ENCODE results near the gene EHMT1. TPM values are rescaled to one million over a fixed set of nuclear protein-coding genes. Genes with fewer than 3 reads are reported as not detected.

The EHMT1 gene
- total and polyA plus RNA-seq, 2 donors (not counting 1 experiment from before 2014, with no cell fraction given) = 101 to 394 TPM

GRCh38 chr9:137833721-137834613, 215.2 kb downstream of the EHMT1 start:
- Histone ChIP-seq H3K79me2 (ENCODE audit: control insufficient read depth, insufficient read depth, low read length) (peaks cover 20% of the 10 kb centered on the region), H2AFZ (ENCODE audit: insufficient read depth, low read depth, low read length, poor library complexity, severe bottlenecking) (no peak overlapping the region), H3K9ac (ENCODE audit: low read length) (no peak overlapping the region), H3K27ac (ENCODE audit: low read length in 2 of 2) (no peak overlapping the region), H3K27me3 (replicated peaks in 1 of 4; ENCODE audit: control extremely low read depth in 1 of 4, control insufficient read depth in 3 of 4, insufficient read depth in 4 of 4, low read length in 3 of 4) (no peaks in the 10 kb centered on the region), H3K36me3 (replicated peaks in 1 of 2; ENCODE audit: control extremely low read depth in 1 of 2, control insufficient read depth in 1 of 2, extremely low read depth in 1 of 2, insufficient read depth in 2 of 2, low read length in 1 of 2) (peaks cover 0 to 63% of the 10 kb centered on the region in 2 experiments), H3K4me2 (replicated peaks; ENCODE audit: low read depth, low read length, poor library complexity, severe bottlenecking) (no peak overlapping the region), H3K9me3 (ENCODE audit: control extremely low read depth in 1 of 3, control insufficient read depth in 2 of 3, insufficient read depth in 1 of 3, low read length in 2 of 3) (peaks cover 0 to 11% (median 0%) of the 10 kb centered on the region in 3 donors), H3K4me3 (ENCODE audit: control extremely low read depth in 1 of 5, extremely low read depth in 1 of 5, insufficient read depth in 1 of 5, low read depth in 2 of 5, low read length in 4 of 5) (no peak overlapping the region), H3K4me1 (ENCODE audit: control insufficient read depth in 2 of 2, insufficient read depth in 2 of 2, low read length in 2 of 2) (no peaks in the 10 kb centered on the region), H4K20me1 (ENCODE audit: control insufficient read depth, insufficient read depth, low read length, poor library complexity, severe bottlenecking) (peaks cover 27% of the 10 kb centered on the region)
- H3K4me1 Mint-ChIP-seq = no peaks in the 10 kb centered on the region
- H3K4me3 Mint-ChIP-seq = no peak overlapping the region
- TF ChIP-seq, protein P1, sequence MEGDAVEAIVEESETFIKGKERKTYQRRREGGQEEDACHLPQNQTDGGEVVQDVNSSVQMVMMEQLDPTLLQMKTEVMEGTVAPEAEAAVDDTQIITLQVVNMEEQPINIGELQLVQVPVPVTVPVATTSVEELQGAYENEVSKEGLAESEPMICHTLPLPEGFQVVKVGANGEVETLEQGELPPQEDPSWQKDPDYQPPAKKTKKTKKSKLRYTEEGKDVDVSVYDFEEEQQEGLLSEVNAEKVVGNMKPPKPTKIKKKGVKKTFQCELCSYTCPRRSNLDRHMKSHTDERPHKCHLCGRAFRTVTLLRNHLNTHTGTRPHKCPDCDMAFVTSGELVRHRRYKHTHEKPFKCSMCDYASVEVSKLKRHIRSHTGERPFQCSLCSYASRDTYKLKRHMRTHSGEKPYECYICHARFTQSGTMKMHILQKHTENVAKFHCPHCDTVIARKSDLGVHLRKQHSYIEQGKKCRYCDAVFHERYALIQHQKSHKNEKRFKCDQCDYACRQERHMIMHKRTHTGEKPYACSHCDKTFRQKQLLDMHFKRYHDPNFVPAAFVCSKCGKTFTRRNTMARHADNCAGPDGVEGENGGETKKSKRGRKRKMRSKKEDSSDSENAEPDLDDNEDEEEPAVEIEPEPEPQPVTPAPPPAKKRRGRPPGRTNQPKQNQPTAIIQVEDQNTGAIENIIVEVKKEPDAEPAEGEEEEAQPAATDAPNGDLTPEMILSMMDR (IDR thresholded peaks at IDR 0.05) = no peak
- no peak for TF ChIP-seq EZH2 (IDR thresholded peaks at IDR 0.05; ENCODE audit: borderline replicate concordance, insufficient read depth, low read depth, low read length, poor library complexity, severe bottlenecking)
- intact Hi-C loops (cut with micrococcal nuclease) = no loop called here
- ChIA-PET POLR2A (no interaction called here), CTCF (no interaction called here)
- ATAC-seq (ENCODE audit: low read depth) (no peak), DNase-seq (peak; percentile 9)
- H3K27me3 Mint-ChIP-seq = no peaks in the 10 kb centered on the region
- no peak overlapping the region for H3K27ac Mint-ChIP-seq
- WGBS (ENCODE audit: insufficient coverage) = 98% methylated on average over 66 of the region's 73 CpGs
- H3K9me3 Mint-ChIP-seq (ENCODE audit: insufficient read depth) = no peaks in the 10 kb centered on the region

- WGBS (ENCODE audit: insufficient coverage) = 98% methylated on average over 57 of the region's 66 CpGs
- intact Hi-C loops (cut with micrococcal nuclease) = no loop called here
- no peak overlapping the region for H2AFZ ChIP-seq (ENCODE audit: insufficient read depth, low read depth, low read length, poor library complexity, severe bottlenecking)
- peaks cover 0 to 55% of the 10 kb centered on the region in 2 experiments for H3K36me3 ChIP-seq (replicated peaks in 1 of 2; ENCODE audit: control extremely low read depth in 1 of 2, control insufficient read depth in 1 of 2, extremely low read depth in 1 of 2, insufficient read depth in 2 of 2, low read length in 1 of 2)
- Mint-ChIP-seq H3K27me3 (no peaks in the 10 kb centered on the region), H3K9me3 (ENCODE audit: insufficient read depth) (peaks cover 3% of the 10 kb centered on the region), H3K4me1 (no peaks in the 10 kb centered on the region), H3K27ac (no peak overlapping the region), H3K4me3 (no peak overlapping the region)
- no peak overlapping the region for H3K9ac ChIP-seq (ENCODE audit: low read length)
- ChIA-PET POLR2A (no interaction called here), CTCF (no interaction called here)
- H4K20me1 ChIP-seq (ENCODE audit: control insufficient read depth, insufficient read depth, low read length, poor library complexity, severe bottlenecking) = peaks cover 21% of the 10 kb centered on the region
- no peak overlapping the region for H3K27ac ChIP-seq (ENCODE audit: low read length in 2 of 2)
- peaks cover 19% of the 10 kb centered on the region for H3K79me2 ChIP-seq (ENCODE audit: control insufficient read depth, insufficient read depth, low read length)
- DNase-seq (no peak), ATAC-seq (ENCODE audit: low read depth) (no peak)
- H3K9me3 ChIP-seq (ENCODE audit: control extremely low read depth in 1 of 3, control insufficient read depth in 2 of 3, insufficient read depth in 1 of 3, low read length in 2 of 3) = peaks cover 0 to 16% (median 3%) of the 10 kb centered on the region in 3 donors
- no peaks in the 10 kb centered on the region for H3K4me1 ChIP-seq (ENCODE audit: control insufficient read depth in 2 of 2, insufficient read depth in 2 of 2, low read length in 2 of 2)
- H3K4me2 ChIP-seq (replicated peaks; ENCODE audit: low read depth, low read length, poor library complexity, severe bottlenecking) = no peak overlapping the region
- TF ChIP-seq EZH2 (IDR thresholded peaks at IDR 0.05; ENCODE audit: borderline replicate concordance, insufficient read depth, low read depth, low read length, poor library complexity, severe bottlenecking) = no peak
- TF ChIP-seq, protein P1 (IDR thresholded peaks at IDR 0.05) = no peak
- no peak overlapping the region for H3K4me3 ChIP-seq (ENCODE audit: control extremely low read depth in 1 of 5, extremely low read depth in 1 of 5, insufficient read depth in 1 of 5, low read depth in 2 of 5, low read length in 4 of 5)
- no peaks in the 10 kb centered on the region for H3K27me3 ChIP-seq (replicated peaks in 1 of 4; ENCODE audit: control extremely low read depth in 1 of 4, control insufficient read depth in 3 of 4, insufficient read depth in 4 of 4, low read length in 3 of 4)
Measured at GRCh38 chr9:137834846-137835546, 216.2 kb downstream of the EHMT1 start.
